DND-41 (cell line): ENCODE data around the gene DHRS3.

Source experiments
- EZH2 ChIP-seq: IDR thresholded peaks from 3 replicates; pipeline ENCODE4 v1.6.1; 2012; ENCODE audit warnings: borderline replicate concordance, low read depth, mild to moderate bottlenecking, moderate library complexity, low read length, inconsistent platforms; ENCODE audit not compliant: severe bottlenecking
- TF ChIP-seq, protein P1 (sequence below): IDR thresholded peaks from 2 replicates; pipeline ENCODE4 v1.5.1; 2012; ENCODE audit warnings: borderline replicate concordance, low read length, moderate library complexity, mild to moderate bottlenecking; ENCODE audit not compliant: poor library complexity, severe bottlenecking; ENCODE audit errors: extremely low read depth

DNA sequence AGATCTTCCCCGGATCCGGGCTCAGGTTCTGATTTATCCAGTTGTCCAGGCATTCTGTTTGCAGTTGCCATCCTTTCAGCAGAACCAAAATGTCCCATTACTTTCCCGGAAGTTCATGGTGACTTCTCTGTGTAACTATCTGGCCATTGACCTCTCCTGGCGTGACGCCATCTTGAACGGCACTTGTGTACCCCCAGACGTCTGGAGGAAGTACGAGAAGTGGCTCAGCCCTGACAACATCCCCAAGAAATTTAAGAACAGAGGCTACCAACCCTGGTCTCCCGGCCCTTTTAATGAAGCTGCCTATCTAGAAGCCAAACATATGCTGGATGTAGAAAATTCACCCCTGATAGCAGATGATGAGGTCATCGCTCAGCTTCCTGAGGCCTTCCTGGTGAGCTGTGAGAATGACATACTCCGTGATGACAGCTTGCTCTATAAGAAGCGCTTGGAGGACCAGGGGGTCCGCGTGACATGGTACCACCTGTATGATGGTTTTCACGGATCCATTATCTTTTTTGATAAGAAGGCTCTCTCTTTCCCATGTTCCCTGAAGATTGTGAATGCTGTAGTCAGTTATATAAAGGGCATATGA lies 48.2 kb upstream of the DHRS3 start:
- TF ChIP-seq, protein P1, sequence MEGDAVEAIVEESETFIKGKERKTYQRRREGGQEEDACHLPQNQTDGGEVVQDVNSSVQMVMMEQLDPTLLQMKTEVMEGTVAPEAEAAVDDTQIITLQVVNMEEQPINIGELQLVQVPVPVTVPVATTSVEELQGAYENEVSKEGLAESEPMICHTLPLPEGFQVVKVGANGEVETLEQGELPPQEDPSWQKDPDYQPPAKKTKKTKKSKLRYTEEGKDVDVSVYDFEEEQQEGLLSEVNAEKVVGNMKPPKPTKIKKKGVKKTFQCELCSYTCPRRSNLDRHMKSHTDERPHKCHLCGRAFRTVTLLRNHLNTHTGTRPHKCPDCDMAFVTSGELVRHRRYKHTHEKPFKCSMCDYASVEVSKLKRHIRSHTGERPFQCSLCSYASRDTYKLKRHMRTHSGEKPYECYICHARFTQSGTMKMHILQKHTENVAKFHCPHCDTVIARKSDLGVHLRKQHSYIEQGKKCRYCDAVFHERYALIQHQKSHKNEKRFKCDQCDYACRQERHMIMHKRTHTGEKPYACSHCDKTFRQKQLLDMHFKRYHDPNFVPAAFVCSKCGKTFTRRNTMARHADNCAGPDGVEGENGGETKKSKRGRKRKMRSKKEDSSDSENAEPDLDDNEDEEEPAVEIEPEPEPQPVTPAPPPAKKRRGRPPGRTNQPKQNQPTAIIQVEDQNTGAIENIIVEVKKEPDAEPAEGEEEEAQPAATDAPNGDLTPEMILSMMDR: no peak
- TF ChIP-seq EZH2: no peak
